PC-3 (cell line): Measurements from ENCODE around the gene POLR2L. TPM values are rescaled to one million over a fixed set of nuclear protein-coding genes. Genes with fewer than 3 reads are reported as not detected.

Experiments
- ATAC-seq: fragments of 200-7000 bp; cut with Tn5 transposase; 2 replicates; pipeline ENCODE4 v1.9.1; 2020; ENCODE audit warnings: mild to moderate bottlenecking, moderate library complexity
- BruUV-seq: library from RNA; stranded (reverse); fragments of 400-500 nt; replicated peaks from 2 replicates; lab custom pipeline; 2021; lab: Mats Ljungman, UMichigan
- CTCF ChIA-PET: fragments of 300-600 bp; sonication (Branson Sonifier 250); formaldehyde crosslinking; loops from one replicate; lab custom pipeline; 2022; ENCODE audit warnings: antibody characterized with exemption; lab: Charles Lee
- POLR2A ChIA-PET: fragments of 300-600 bp; sonication (Branson Sonifier 250); formaldehyde crosslinking; loops from one replicate; lab custom pipeline; 2022; ENCODE audit warnings: antibody characterized with exemption; ENCODE audit not compliant: unreplicated experiment; lab: Charles Lee
- DNase-seq: peaks from one replicate; pipeline ENCODE4 v3.0.0-alpha.2; 2015
- H2AFZ ChIP-seq: fragments of 300-600 bp; sonication (generic); 2 replicates; pipeline ENCODE4 v1.6.0; 2016; ENCODE audit warnings: antibody characterized with exemption, low read length
- H3F3A ChIP-seq: fragments of 300-600 bp; sonication (generic); one replicate; pipeline ENCODE4 v1.6.0; 2017; ENCODE audit warnings: antibody characterized with exemption, low read length, control low read depth, mild to moderate bottlenecking; ENCODE audit not compliant: unreplicated experiment
- H3K27ac ChIP-seq: fragments of 300-600 bp; sonication (generic); 2 replicates; pipeline ENCODE4 v1.5.1; 2016; ENCODE audit warnings: mild to moderate bottlenecking, low read length
- H3K27me3 ChIP-seq: fragments of 300-600 bp; sonication (generic); 2 replicates; pipeline ENCODE4 v1.6.1; 2016; ENCODE audit warnings: low read length, mixed read lengths
- H3K36me3 ChIP-seq: fragments of 300-600 bp; sonication (generic); 2 replicates; pipeline ENCODE4 v1.6.1; 2016; ENCODE audit warnings: low read depth, mixed run types, low read length, mixed read lengths
- H3K4me1 ChIP-seq: fragments of 300-600 bp; sonication (generic); 2 replicates; pipeline ENCODE4 v1.5.1; 2016; ENCODE audit warnings: low read length; ENCODE audit not compliant: insufficient read depth
- H3K4me2 ChIP-seq: fragments of 300-600 bp; sonication (generic); 2 replicates; pipeline ENCODE4 v1.6.0; 2016; ENCODE audit warnings: low read length
- H3K4me3 ChIP-seq: fragments of 300-600 bp; sonication (generic); 2 replicates; pipeline ENCODE4 v1.5.1; 2016; ENCODE audit warnings: mild to moderate bottlenecking, low read length, mixed read lengths
- H3K79me2 ChIP-seq: fragments of 300-600 bp; sonication (generic); 2 replicates; pipeline ENCODE4 v1.6.1; 2017; ENCODE audit warnings: low read length, mixed read lengths
- H3K9ac ChIP-seq: fragments of 300-600 bp; sonication (generic); 2 replicates; pipeline ENCODE4 v1.6.0; 2016; ENCODE audit warnings: mild to moderate bottlenecking, low read length
- H3K9me2 ChIP-seq: fragments of 300-600 bp; sonication (generic); replicated peaks from 2 replicates; pipeline ENCODE4 v1.6.1; 2016; ENCODE audit warnings: mixed run types, low read length, mixed read lengths
- H3K9me3 ChIP-seq: fragments of 300-600 bp; sonication (generic); 2 replicates; pipeline ENCODE4 v1.6.1; 2016; ENCODE audit warnings: low read length, mixed read lengths
- H4K20me1 ChIP-seq: fragments of 300-600 bp; sonication (generic); 2 replicates; pipeline ENCODE4 v1.6.1; 2016; ENCODE audit warnings: low read length, mixed read lengths
- CTCF ChIP-seq: fragments of 300-600 bp; sonication (generic); conservative IDR thresholded peaks from 2 replicates; pipeline ENCODE4 v1.5.1; 2017; ENCODE audit warnings: antibody characterized with exemption, low read depth, mild to moderate bottlenecking, low read length
- EZH2 ChIP-seq: fragments of 300-600 bp; sonication (generic); IDR thresholded peaks from one replicate; pipeline ENCODE4 v1.6.1; 2017; ENCODE audit warnings: antibody characterized with exemption, mild to moderate bottlenecking, low read length; ENCODE audit not compliant: unreplicated experiment
- EZH2phosphoT487 ChIP-seq: fragments of 300-600 bp; sonication (generic); IDR thresholded peaks from 2 replicates; pipeline ENCODE4 v1.6.1; 2018; ENCODE audit warnings: mild to moderate bottlenecking, antibody characterized with exemption, low read length, borderline replicate concordance
- intact Hi-C: fragments of 100-400 bp; cut with micrococcal nuclease; formaldehyde crosslinking; loops from 2 replicates; pipeline ENCODE4 v1.9.0; 2023
- total RNA-seq: library from RNA; depleted of rRNA; stranded (reverse); fragments of >200 nt; gene quantifications from 2 replicates; pipeline ENCODE4 v1.2.3, GENCODE V29; 2014

POLR2L gene
- total RNA-seq, 1 experiment from 2014 or later = 1,148 TPM

- CTCF ChIA-PET = no interaction called here
- Histone ChIP-seq H3K4me3 (no peak overlapping the region), H3K27me3 (no peaks in the 10 kb centered on the region), H3K27ac (no peak overlapping the region), H3K79me2 (no peaks in the 10 kb centered on the region), H4K20me1 (no peaks in the 10 kb centered on the region), H3K9me2 (no peaks in the 10 kb centered on the region), H3K4me2 (no peak overlapping the region), H3K9ac (no peak overlapping the region), H3K4me1 (no peaks in the 10 kb centered on the region), H2AFZ (no peak overlapping the region), H3K36me3 (no peaks in the 10 kb centered on the region), H3F3A (no peaks in the 10 kb centered on the region), H3K9me3 (no peaks in the 10 kb centered on the region)
- no peak for DNase-seq
- POLR2A ChIA-PET = no interaction called here
- no peak for ATAC-seq
- no peak for TF ChIP-seq EZH2
- no peak for TF ChIP-seq EZH2phosphoT487
- no peak for TF ChIP-seq CTCF
- no TSS peak for BruUV-seq
- intact Hi-C loops = no loop called here
Measured at GRCh38 chr11:875203-875602, 32.9 kb upstream of the POLR2L start.

- no TSS peak for BruUV-seq
- Histone ChIP-seq H3K4me2 (no peak overlapping the region), H3K36me3 (no peaks in the 10 kb centered on the region), H3K4me1 (no peaks in the 10 kb centered on the region), H3K9me3 (no peaks in the 10 kb centered on the region), H2AFZ (no peak overlapping the region), H3K4me3 (no peak overlapping the region), H4K20me1 (no peaks in the 10 kb centered on the region), H3K9ac (no peak overlapping the region), H3K79me2 (no peaks in the 10 kb centered on the region), H3K9me2 (no peaks in the 10 kb centered on the region), H3K27ac (no peak overlapping the region), H3F3A (no peaks in the 10 kb centered on the region), H3K27me3 (no peaks in the 10 kb centered on the region)
- POLR2A ChIA-PET = no interaction called here
- no peak for DNase-seq
- intact Hi-C loops = no loop called here
- CTCF ChIA-PET = no interaction called here
- TF ChIP-seq CTCF = no peak
- TF ChIP-seq EZH2 = no peak
- no peak for TF ChIP-seq EZH2phosphoT487
- no peak for ATAC-seq
Measured at GRCh38 chr11:873706-874105, 31.4 kb upstream of the POLR2L start.

- no peaks in the 10 kb centered on the region for H3K36me3 ChIP-seq
- DNase-seq (no peak), ATAC-seq (no peak)
- no peaks in the 10 kb centered on the region for H3K9me2 ChIP-seq
- H3F3A ChIP-seq = no peaks in the 10 kb centered on the region
- no peak overlapping the region for H2AFZ ChIP-seq
- H3K79me2 ChIP-seq = no peaks in the 10 kb centered on the region
- BruUV-seq = no TSS peak
- no peak overlapping the region for H3K27ac ChIP-seq
- no peak overlapping the region for H3K4me3 ChIP-seq
- H3K4me1 ChIP-seq = no peaks in the 10 kb centered on the region
- H3K9me3 ChIP-seq = no peaks in the 10 kb centered on the region
- intact Hi-C loops = no loop called here
- POLR2A ChIA-PET = no interaction called here
- TF ChIP-seq EZH2phosphoT487 (no peak), EZH2 (no peak), CTCF (no peak)
- H3K9ac ChIP-seq = no peak overlapping the region
- no peak overlapping the region for H3K4me2 ChIP-seq
- no peaks in the 10 kb centered on the region for H4K20me1 ChIP-seq
- no peaks in the 10 kb centered on the region for H3K27me3 ChIP-seq
- CTCF ChIA-PET = no interaction called here
Measured at GRCh38 chr11:872799-873198, 30.5 kb upstream of the POLR2L start.
